GM20000 (cell line): ENCODE measurements around the gene TEX48.
A peak's percentile ranks its signal among the peaks of the same experiment; 100 is the strongest.

Source experiments
- DNase-seq: peaks from one replicate; pipeline ENCODE4 v3.0.0; 2012; ENCODE audit warnings: low spot score
- TF ChIP-seq, protein P1 (sequence below): IDR thresholded peaks from 2 replicates; pipeline ENCODE4 v1.5.1; 2012; ENCODE audit warnings: mild to moderate bottlenecking, control low read depth; ENCODE audit errors: extremely low read depth, missing control alignments

TEX48 gene, protein sequence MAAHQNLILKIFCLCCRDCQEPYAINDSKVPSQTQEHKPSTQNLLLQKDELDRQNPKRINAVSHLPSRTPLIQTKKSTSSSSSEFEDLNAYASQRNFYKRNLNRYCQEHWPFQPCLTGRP

DNA sequence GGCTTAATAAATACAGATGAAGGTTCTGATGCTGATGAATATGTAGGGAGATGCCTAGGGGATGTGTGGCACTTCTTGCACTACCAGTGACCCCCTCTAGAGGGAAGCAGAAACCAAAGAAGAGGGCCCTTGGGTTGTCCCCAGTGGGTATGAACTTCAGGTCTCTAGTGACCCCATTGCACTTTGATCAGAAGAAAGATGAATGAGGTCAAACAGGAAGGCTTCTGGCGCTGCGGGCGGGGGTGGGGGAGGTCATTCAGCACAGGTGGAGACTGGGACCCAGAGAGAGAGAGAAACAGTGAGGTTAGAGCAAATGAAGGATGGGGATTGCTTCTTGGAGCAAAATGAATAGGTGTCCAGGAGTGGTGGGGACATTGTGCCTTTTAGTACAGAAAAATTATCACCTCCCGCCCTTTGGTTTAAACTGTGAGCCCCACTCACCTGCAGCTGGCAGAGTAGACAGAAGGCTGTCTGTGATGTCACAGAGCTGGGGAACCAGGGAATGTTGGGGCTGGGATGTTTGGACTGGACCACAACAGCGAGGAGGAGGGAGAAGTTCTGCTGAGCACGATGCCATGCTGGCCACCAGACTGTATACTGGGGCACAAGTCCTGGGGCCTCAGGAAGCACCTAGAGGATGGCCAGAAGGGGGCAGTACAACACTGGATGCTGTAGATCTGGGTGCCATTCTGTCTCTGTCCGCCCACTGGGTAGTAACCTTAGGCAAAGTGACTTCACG, at the start of gene TEX48:
TSS of gene TEX48 (minus strand) at position 599 of the 739 bp plus-strand sequence. CDS start 10,469 bp downstream, outside the sequence.
- DNase-seq, result peak; percentile 64
- TF ChIP-seq, protein P1, sequence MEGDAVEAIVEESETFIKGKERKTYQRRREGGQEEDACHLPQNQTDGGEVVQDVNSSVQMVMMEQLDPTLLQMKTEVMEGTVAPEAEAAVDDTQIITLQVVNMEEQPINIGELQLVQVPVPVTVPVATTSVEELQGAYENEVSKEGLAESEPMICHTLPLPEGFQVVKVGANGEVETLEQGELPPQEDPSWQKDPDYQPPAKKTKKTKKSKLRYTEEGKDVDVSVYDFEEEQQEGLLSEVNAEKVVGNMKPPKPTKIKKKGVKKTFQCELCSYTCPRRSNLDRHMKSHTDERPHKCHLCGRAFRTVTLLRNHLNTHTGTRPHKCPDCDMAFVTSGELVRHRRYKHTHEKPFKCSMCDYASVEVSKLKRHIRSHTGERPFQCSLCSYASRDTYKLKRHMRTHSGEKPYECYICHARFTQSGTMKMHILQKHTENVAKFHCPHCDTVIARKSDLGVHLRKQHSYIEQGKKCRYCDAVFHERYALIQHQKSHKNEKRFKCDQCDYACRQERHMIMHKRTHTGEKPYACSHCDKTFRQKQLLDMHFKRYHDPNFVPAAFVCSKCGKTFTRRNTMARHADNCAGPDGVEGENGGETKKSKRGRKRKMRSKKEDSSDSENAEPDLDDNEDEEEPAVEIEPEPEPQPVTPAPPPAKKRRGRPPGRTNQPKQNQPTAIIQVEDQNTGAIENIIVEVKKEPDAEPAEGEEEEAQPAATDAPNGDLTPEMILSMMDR, result peak; percentile 66

DNA sequence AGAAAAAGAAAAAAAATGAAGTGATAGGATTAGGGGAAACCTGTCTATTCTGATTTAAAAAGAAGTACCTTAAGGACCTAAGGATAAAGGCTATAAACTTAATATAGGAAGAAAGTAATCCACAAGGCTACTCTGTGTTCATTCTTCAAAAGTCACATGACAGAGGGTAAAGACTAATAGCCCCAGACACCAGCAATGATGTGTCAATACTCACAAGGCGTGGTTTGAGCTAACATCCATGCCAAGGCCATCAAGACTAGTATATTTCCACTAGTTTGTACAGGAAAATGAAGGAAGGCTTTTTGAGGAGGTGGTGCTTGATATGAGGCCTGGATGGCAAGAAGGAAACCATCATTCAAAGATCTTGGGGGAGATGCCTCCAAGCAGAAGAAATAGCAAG, 49.7 kb upstream of the TEX48 start:
- TF ChIP-seq, protein P1, result no peak
- DNase-seq, result no peak

DNA sequence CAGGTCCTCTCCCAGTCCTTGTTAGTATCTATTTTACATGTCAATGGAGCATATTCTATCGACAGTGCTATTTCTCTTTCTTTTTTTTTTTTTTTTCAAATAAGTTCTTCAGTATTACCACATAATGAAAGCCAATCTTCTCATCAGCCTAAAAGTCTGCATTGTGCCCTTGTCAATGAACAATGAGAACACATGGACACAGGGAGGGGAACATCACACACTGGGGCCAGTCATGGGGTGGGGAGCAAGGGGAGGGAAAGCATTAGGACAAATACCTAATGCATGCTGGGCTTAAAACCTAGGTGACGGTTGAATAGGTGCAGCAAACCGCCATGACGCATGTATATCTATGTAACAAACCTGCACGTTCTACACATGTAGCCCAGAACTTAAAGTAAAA, 47.7 kb upstream of the TEX48 start:
- no peak for DNase-seq
- TF ChIP-seq, protein P1, result no peak

DNA sequence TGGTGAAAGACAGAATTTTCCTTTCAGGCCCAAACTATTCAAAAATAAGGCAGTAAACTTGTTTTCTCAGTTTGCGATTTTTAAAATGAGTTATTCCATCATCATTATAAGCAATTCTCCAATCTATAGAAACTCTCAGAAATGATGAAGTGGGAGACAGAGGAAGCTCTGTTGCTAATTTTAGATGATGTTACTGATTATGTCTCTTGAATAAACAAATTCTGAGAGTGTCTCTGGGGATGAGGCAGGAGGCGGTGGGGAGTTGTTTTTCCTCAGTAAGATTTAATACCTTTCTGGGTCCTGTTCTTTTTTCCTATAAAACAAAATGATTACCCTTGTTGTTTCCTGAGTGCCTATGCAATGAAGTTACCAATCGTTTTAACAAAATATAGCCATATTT, 43.9 kb upstream of the TEX48 start:
- DNase-seq, result no peak
- TF ChIP-seq, protein P1, result no peak

DNA sequence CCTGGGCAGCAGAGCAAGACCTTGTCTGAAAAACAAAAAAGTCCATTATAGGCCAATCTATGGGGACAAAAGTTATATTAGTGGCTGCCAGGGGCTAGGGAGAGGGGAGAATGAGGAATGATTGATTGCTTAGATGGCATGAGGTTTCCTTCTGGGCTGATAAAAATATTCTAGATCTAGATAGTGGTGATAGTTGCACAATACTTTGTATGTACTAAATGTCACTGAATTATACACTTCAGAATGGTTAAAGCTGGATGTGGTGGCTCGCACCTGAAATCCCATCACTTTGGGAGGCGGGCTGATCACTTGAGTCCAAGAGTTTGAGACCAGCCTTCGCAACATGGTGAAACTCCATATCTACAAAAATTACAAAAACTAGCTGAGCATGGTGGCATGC, 42.8 kb upstream of the TEX48 start:
- TF ChIP-seq, protein P1, result no peak
- DNase-seq, result no peak

DNA sequence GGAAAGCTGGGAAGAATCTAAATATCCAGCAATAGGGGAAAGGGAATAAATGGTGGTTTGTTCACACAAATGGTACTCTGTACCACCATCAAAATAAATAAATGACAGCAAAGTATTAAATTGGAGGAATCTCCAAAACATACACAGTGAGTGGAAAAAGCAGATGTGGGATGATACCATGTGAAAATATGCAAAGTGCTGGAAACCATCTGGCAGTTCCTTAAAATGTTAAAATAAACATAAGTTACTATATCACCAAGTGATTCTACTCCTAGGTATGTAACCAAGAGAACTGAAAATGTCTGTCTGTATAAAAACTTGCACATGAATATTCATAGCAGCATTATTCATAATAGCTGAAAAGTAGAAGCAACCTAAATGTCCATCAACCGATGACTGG, 41.9 kb upstream of the TEX48 start:
- no peak for DNase-seq
- TF ChIP-seq, protein P1, result no peak

DNA sequence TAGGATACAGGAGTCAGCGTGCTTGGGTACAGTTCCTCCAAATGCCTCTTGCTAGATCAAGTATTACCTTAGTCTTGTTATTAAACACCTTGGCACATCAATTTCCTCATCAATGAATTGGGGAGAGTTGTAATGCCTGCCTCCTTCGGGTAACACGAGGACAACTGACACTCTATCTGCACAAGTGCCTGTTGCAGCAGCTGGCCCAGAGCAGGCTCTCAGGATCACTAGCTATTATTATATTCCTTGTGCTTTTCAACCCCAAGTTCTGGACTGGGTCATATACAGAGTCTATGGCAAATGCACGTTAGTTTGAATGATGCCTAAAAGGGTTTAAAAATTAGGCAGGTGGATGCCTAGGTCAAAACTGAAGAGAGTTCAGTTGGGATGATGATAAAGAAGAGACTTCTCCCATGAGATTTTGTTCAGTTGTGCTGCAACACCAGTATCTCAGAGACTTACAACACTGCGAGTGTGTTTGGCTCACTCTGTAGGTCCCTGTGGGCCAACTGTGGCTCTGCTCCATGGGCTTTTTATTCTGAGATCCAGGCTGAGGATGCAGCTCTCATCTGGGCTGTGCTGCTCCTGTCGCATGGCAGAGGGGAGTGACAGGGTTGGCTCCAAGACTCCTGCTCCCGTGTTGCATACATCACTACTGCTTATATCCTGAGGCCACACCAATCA, 41.1 kb upstream of the TEX48 start:
- no peak for DNase-seq
- TF ChIP-seq, protein P1, result no peak
